ENCODE data around the gene XXYLT1.

The XXYLT1 gene

GRCh38 chr3:195265363-195265976 lies 5.5 kb downstream of the XXYLT1 start:
- no peak for DNase-seq

- DNase-seq = no peak
These were observed 6.9 kb downstream of the XXYLT1 start for GRCh38 chr3:195263925-195264600.

- DNase-seq = peak; percentile 57
These were observed 7.6 kb downstream of the XXYLT1 start for GRCh38 chr3:195263193-195263924.

GRCh38 chr3:195261925-195262324 lies 9.0 kb downstream of the XXYLT1 start:
- DNase-seq = no peak

- peak; percentile 61 for DNase-seq
These were observed 10.6 kb downstream of the XXYLT1 start for GRCh38 chr3:195260280-195260905.

GRCh38 chr3:195259475-195260279 lies 11.3 kb downstream of the XXYLT1 start:
- DNase-seq = peak; percentile 88

GRCh38 chr3:195259154-195259474 lies 11.8 kb downstream of the XXYLT1 start:
- no peak for DNase-seq

- no peak for DNase-seq
These were observed 12.4 kb downstream of the XXYLT1 start for GRCh38 chr3:195258449-195259153.

- no peak for DNase-seq
These were observed 13.2 kb downstream of the XXYLT1 start for GRCh38 chr3:195257454-195258448.

- no peak for DNase-seq
These were observed 14.1 kb downstream of the XXYLT1 start for GRCh38 chr3:195256639-195257453.

- no peak for DNase-seq
These were observed 15.1 kb downstream of the XXYLT1 start for GRCh38 chr3:195255571-195256501.

- DNase-seq = no peak
These were observed 15.8 kb downstream of the XXYLT1 start for GRCh38 chr3:195255176-195255500.

GRCh38 chr3:195254454-195255175 lies 16.3 kb downstream of the XXYLT1 start:
- no peak for DNase-seq

- DNase-seq = no peak
These were observed 17.0 kb downstream of the XXYLT1 start for GRCh38 chr3:195253923-195254432.

GRCh38 chr3:195251336-195252065 lies 19.5 kb downstream of the XXYLT1 start:
- DNase-seq = no peak

GRCh38 chr3:195250473-195251251 lies 20.3 kb downstream of the XXYLT1 start:
- DNase-seq = no peak

Measured in suppressor macrophage treated with lipopolysaccharide for 4 hours (primary cell).